ENCODE results near the gene CHKB.

DNA sequence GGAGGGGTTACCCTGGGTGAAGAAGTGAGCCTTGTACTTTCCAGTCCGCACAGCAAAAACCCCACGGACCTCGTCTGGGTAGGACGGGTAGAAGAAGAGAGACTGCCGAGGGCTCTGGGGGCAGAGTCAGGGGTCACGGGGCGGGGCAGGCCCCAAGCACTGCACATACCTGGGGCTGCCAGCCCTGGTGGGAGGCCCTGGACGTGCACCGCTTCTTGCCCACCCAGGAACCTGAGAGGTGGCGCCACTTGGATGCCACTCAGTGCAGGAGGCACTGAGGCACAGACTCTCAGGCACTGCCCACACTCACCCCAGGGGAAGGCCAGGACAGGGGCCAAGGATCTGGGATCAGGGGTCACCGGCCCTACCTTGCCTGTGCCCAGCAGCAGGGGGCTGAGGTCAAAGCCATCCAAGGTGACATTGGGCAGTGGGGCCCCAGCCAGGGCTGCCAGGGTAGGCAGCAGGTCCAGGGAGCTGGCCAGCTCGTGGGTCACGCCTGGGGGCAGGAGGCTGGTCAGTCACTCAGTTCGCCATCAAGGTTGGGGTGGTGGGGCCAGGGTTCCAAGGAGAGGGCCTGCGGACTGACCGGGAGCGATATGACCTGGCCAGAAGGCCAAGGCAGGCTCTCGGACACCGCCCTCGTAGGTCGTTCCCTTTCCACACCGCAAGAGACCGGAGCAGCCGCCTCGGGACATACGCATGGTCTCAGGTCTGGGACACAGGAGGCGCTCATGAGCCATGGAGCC is 43.1 kb upstream of the CHKB start:
- TF ChIP-seq, protein P1, sequence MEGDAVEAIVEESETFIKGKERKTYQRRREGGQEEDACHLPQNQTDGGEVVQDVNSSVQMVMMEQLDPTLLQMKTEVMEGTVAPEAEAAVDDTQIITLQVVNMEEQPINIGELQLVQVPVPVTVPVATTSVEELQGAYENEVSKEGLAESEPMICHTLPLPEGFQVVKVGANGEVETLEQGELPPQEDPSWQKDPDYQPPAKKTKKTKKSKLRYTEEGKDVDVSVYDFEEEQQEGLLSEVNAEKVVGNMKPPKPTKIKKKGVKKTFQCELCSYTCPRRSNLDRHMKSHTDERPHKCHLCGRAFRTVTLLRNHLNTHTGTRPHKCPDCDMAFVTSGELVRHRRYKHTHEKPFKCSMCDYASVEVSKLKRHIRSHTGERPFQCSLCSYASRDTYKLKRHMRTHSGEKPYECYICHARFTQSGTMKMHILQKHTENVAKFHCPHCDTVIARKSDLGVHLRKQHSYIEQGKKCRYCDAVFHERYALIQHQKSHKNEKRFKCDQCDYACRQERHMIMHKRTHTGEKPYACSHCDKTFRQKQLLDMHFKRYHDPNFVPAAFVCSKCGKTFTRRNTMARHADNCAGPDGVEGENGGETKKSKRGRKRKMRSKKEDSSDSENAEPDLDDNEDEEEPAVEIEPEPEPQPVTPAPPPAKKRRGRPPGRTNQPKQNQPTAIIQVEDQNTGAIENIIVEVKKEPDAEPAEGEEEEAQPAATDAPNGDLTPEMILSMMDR (IDR thresholded peaks at IDR 0.05): no peak
- TF ChIP-seq POLR2A (IDR thresholded peaks at IDR 0.05; ENCODE audit: low read depth): no peak
- TF ChIP-seq POLR2AphosphoS5 (IDR thresholded peaks at IDR 0.05): no peak
- no peak for TF ChIP-seq EP300 (IDR thresholded peaks at IDR 0.05)

Data from esophagus muscularis mucosa (tissue), 4 donors.